ENCODE results near the gene NPTXR.

DNA sequence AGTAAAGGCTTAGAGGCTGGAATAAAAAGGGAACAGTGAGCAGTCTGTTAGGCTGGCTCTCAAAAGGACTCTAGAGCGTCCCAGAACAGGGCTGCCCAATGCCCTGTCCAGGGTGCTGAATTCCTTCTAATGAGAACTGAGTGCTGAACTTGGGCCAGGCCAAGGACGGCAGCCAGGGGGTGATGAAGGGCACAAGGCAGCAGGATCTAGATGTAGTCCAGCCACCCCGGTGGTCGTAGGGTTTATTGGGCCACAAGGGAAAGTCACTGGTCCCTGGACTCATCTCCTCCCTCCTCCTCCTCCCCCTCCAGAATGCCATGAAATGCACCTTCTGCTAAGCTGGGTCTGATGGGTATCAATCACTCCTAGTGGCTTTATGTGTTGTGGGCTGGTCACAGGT is 19.2 kb downstream of the NPTXR start:
- no peak for TF ChIP-seq POLR2A (IDR thresholded peaks at IDR 0.05; ENCODE audit: low read depth, low read length)
- no peak for TF ChIP-seq POLR2AphosphoS5 (IDR thresholded peaks at IDR 0.05; ENCODE audit: insufficient read depth, low read depth, low read length)
- TF ChIP-seq, protein P1, sequence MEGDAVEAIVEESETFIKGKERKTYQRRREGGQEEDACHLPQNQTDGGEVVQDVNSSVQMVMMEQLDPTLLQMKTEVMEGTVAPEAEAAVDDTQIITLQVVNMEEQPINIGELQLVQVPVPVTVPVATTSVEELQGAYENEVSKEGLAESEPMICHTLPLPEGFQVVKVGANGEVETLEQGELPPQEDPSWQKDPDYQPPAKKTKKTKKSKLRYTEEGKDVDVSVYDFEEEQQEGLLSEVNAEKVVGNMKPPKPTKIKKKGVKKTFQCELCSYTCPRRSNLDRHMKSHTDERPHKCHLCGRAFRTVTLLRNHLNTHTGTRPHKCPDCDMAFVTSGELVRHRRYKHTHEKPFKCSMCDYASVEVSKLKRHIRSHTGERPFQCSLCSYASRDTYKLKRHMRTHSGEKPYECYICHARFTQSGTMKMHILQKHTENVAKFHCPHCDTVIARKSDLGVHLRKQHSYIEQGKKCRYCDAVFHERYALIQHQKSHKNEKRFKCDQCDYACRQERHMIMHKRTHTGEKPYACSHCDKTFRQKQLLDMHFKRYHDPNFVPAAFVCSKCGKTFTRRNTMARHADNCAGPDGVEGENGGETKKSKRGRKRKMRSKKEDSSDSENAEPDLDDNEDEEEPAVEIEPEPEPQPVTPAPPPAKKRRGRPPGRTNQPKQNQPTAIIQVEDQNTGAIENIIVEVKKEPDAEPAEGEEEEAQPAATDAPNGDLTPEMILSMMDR (IDR thresholded peaks at IDR 0.05; ENCODE audit: extremely low read depth in 1 of 2, insufficient read depth in 1 of 2, low read depth in 1 of 2, low read length in 2 of 2): peak; percentile 29 to 57
- no peak for TF ChIP-seq EZH2 (IDR thresholded peaks at IDR 0.05; ENCODE audit: borderline replicate concordance, low read depth, low read length, severe bottlenecking)
- no peak for TF ChIP-seq MAX (IDR thresholded peaks at IDR 0.05; ENCODE audit: insufficient read depth, insufficient read length)
- no peak for TF ChIP-seq FOS (IDR thresholded peaks at IDR 0.05; ENCODE audit: borderline replicate concordance, insufficient read depth, low read length)
- no peak for TF ChIP-seq MYC (IDR thresholded peaks at IDR 0.05; ENCODE audit: low read depth, low read length)
